A673 (cell line): Measurements from ENCODE around the gene USP5.

Experiments used
- CTCF ChIP-seq: fragments of 300-800, 200-600 bp; sonication (generic); conservative IDR thresholded peaks from 2 replicates; pipeline ENCODE4 v1.5.1; 2017; ENCODE audit warnings: low read depth, mild to moderate bottlenecking, antibody characterized with exemption, low read length, moderate library complexity, mixed read lengths
- EZH2 ChIP-seq: fragments of 200-600 bp; sonication (generic); IDR thresholded peaks from 2 replicates; pipeline ENCODE4 v1.6.1; 2017; ENCODE audit warnings: borderline replicate concordance, low read depth, mild to moderate bottlenecking, mixed read lengths, antibody characterized with exemption, low read length; ENCODE audit not compliant: poor library complexity, severe bottlenecking

- TF ChIP-seq CTCF (no peak), EZH2 (no peak)
Observed at GRCh38 chr12:6867413-6868210, 15.7 kb downstream of the USP5 start, which contains the start of gene TPI1.
